Stimulated activated CD4-positive, alpha-beta T cell treated with anti-CD3 and anti-CD28 coated beads, Interleukin-12 subunit alpha, Interleukin-12 subunit beta, amount 100 ng/mL, for 24 hours (primary cell): ENCODE data around the gene GATB.

Experiments
- DNase-seq, 2 experiments: peaks; one replicate each; pipeline ENCODE4 v3.0.0-alpha.2; 2020; ENCODE audit warnings: low read depth in 2 of 2

Gene GATB

GRCh38 chr4:151698213-151698612 is 62.6 kb downstream of the GATB start:
- no peak for DNase-seq

- no peak for DNase-seq
These were observed 65.7 kb downstream of the GATB start for GRCh38 chr4:151694961-151695720.

- no peak for DNase-seq
These were observed 67.8 kb downstream of the GATB start for GRCh38 chr4:151692821-151693673.

GRCh38 chr4:151692443-151692782 is 68.4 kb downstream of the GATB start:
- no peak for DNase-seq

- no peak for DNase-seq
These were observed 69.0 kb downstream of the GATB start for GRCh38 chr4:151691639-151692442.

- DNase-seq = no peak
These were observed 69.9 kb downstream of the GATB start for GRCh38 chr4:151690876-151691275.

- no peak for DNase-seq
These were observed 70.5 kb downstream of the GATB start for GRCh38 chr4:151690164-151690870.

GRCh38 chr4:151689211-151689991 is 71.4 kb downstream of the GATB start:
- DNase-seq = no peak

- no peak for DNase-seq
These were observed 72.1 kb downstream of the GATB start for GRCh38 chr4:151688785-151689043.

GRCh38 chr4:151688003-151688784 is 72.6 kb downstream of the GATB start:
- no peak for DNase-seq

- DNase-seq = no peak
These were observed 73.7 kb downstream of the GATB start for GRCh38 chr4:151687021-151687640.

- no peak for DNase-seq
These were observed 75.5 kb downstream of the GATB start for GRCh38 chr4:151685303-151685702.

GRCh38 chr4:151681085-151681484 is 79.7 kb downstream of the GATB start:
- DNase-seq = no peak

- DNase-seq = no peak
These were observed 81.6 kb downstream of the GATB start for GRCh38 chr4:151679231-151679630.

- DNase-seq = no peak
These were observed 82.5 kb downstream of the GATB start for GRCh38 chr4:151678048-151678872.

- DNase-seq = no peak
These were observed 83.6 kb downstream of the GATB start for GRCh38 chr4:151677193-151677592.

- no peak for DNase-seq
These were observed 84.5 kb downstream of the GATB start for GRCh38 chr4:151676301-151676700.

GRCh38 chr4:151675411-151675971 is 85.3 kb downstream of the GATB start:
- DNase-seq = no peak
